Astrocyte of the cerebellum (primary cell): Measurements from ENCODE around the gene TTC28.
A peak's percentile ranks its signal among the peaks of the same experiment; 100 is the strongest.

Experiments used
- DNase-seq: peaks from one replicate; pipeline ENCODE4 v3.0.0-alpha.2; 2011; ENCODE audit warnings: low read depth
- H3K4me3 ChIP-seq: 2 replicates; pipeline ENCODE4 v1.5.1; 2011; ENCODE audit warnings: mild to moderate bottlenecking, low read depth, low read length, moderate library complexity
- in situ Hi-C: cut with HindIII; loops from 2 replicates; pipeline ENCODE4 v1.10.0; 2017; ENCODE audit warnings: low sequenced_read_pairs
- TF ChIP-seq, protein P1 (sequence below): IDR thresholded peaks from 2 replicates; pipeline ENCODE4 v1.5.1; 2012; ENCODE audit warnings: low read length, low read depth, moderate library complexity, mild to moderate bottlenecking; ENCODE audit errors: missing control alignments

Gene TTC28

DNA sequence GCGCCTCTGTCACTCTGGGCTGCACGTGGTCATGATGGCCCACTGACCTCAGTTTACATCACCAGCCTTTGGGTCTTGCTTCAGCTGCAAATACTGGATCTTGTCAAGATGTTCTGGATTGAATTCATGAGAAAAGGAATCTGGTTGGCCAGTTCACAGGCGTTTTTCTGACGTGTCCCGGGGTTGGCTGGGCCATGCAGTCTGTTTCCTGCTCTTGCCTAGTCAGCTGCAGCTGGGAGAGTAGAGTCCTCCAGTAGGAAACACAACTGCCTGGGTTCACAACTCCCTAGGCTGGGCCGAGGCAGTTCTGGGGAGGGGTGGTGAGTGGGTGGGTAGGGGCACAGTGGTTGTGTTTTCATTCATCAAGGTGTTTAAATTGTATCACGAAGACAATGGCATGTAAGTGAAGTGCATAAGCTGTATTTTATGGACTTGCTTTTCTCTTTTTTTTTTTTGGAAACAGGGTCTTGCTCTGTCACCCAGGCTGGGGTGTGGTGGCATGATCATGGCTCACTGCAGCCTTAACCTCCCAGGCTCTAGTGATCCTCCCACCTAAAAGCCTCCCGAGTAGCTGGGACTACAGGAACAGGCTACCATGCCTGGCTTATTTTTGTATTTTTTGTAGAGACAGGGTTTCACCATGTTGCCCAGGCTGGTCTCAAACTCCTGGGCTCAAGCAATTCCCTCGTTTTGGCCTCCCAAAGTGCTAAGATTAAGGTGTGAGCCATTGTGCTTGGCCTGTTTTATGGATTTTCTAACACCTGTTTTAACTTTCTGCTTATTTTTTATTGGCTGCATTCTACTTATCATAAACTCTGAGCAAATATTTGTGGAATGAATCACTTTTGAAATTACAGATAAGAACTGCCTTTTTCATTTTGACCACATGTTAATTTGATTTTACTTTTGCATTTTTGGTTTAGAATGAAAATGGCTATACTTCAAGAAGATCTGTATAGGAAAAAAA is 706.6 kb downstream of the TTC28 start:
- TF ChIP-seq, protein P1, sequence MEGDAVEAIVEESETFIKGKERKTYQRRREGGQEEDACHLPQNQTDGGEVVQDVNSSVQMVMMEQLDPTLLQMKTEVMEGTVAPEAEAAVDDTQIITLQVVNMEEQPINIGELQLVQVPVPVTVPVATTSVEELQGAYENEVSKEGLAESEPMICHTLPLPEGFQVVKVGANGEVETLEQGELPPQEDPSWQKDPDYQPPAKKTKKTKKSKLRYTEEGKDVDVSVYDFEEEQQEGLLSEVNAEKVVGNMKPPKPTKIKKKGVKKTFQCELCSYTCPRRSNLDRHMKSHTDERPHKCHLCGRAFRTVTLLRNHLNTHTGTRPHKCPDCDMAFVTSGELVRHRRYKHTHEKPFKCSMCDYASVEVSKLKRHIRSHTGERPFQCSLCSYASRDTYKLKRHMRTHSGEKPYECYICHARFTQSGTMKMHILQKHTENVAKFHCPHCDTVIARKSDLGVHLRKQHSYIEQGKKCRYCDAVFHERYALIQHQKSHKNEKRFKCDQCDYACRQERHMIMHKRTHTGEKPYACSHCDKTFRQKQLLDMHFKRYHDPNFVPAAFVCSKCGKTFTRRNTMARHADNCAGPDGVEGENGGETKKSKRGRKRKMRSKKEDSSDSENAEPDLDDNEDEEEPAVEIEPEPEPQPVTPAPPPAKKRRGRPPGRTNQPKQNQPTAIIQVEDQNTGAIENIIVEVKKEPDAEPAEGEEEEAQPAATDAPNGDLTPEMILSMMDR = no peak
- in situ Hi-C loops = no loop called here
- DNase-seq = no peak
- H3K4me3 ChIP-seq = no peak overlapping the region

DNA sequence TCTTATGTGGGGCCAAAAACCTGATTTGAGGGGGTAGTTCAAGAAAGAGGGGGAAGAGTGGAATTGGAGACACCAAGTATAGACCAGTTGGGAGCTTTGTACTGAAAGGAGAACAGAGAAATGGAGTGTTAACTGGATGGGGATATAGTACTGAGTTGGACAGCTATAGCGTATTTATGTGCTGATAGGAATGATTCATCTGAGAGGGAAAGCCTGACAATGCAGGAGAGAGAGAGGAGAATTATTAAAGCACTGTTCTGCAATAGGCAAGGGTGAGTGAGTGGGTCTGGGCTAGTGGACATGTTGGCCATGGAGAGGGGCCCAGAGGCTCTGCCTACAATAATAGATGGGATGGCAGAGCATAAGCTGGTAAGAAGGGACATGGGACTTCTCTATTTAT is 707.7 kb downstream of the TTC28 start:
- TF ChIP-seq, protein P1 = no peak
- no peak for DNase-seq
- no peak overlapping the region for H3K4me3 ChIP-seq
- in situ Hi-C loops = no loop called here

DNA sequence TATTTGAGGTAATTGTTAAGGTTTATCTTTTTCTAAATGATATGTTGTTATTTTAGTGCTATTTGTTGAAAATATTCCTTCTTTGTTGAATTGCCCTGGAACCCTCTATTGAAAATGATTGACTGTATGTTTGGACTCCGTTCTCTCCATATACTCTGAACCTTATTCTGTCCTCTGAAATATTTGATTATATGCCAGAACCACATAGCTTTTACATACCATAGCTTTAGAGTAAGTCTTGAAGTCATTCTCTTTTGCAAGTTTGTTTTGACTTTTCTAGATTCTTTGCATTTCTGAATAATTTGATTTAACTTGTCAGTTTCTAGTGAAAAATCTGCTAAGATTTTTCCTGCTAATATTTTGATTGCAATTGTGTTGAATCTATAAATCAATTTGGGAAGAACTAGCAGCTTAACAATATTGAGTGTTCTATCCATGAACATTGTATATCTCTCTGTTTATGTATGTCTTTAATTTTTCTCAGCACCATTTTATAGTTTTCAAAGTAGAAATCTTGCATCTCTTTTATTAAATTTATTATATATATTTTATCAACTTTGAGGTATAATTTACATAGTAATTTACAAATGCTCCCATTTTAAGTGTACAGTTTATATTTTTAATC is 708.9 kb downstream of the TTC28 start:
- no peak for DNase-seq
- in situ Hi-C loops = no loop called here
- H3K4me3 ChIP-seq = no peak overlapping the region
- TF ChIP-seq, protein P1 = no peak

DNA sequence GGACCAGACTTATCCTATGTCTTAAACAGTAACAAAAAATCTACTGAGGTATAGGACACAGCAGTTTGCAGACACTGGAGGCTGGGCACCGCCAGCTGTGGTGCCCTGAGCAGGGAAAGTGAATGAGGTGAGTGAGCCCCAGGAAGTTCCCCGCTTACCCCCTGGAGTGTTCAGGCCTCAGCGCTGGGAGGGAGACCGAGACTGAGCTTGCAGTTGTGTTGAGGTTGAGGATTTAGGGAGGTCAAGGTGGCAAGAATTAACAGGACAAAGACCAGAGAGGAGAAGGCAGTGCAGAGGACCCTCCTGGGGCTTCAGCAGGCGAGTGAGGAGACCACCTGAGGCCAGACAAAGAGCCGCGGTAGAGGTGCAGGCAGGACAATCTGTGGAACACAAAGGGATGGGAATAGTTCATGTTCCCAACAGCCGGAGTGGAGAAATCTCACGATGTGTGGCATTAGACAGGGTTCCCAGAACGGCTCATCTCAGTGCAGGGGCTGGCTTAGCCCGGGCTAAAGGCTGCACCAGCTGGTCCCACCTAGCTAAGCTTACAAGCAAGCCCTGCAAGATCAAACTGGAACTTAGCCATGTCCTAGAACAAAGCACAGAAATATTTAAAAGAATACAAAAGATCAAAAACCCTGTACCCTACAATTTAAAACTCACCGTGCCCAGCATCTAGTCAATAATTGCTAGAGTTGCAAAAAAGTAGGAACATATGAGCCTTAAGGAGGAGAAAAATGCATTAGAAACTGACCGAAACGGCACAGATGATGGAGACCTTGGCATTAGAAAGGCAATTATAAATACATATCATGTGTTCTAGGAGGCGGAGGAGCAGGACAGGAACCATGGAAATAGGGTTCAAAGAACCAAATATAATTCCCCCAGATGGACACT is 713.2 kb downstream of the TTC28 start:
- TF ChIP-seq, protein P1 = no peak
- no peak overlapping the region for H3K4me3 ChIP-seq
- in situ Hi-C loops = no loop called here
- DNase-seq = no peak

DNA sequence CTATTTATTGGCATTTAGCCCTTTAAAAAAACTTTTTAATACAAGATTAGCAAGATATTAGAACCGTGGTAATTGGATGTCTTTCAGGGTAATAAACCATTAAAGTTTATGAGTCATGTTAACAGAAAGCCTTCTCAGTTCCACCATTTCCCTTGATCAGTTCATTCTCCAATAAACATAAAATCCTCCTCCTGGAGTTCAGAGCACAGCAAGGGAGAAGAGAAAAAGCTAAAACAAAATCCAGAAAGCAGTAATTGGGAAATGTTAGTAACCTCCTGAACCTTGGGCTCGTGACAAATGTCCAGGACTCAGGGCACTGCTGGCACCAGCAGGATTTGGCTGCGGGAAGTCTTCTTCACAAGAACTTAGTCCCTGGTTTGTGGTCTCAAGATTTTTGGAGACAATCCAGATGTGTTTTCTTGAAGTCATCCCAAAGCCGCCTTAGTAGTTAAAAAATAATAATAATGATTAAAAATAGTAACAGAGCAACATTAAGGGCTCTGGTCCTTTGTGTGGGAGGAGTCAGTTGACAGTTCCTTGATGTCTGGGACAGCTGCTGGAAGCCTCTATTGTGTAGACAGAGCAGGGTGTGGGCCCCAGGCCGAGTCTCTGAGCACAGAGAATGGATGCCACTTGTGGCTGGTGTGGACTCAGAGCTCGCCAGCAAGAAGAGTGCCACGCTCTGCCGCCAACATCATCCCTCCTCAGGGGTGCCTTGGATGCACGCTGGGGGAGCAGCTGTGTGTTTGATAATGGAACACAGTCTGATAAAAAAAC is 717.2 kb downstream of the TTC28 start:
- TF ChIP-seq, protein P1 = no peak
- in situ Hi-C loops = no loop called here
- H3K4me3 ChIP-seq = no peak overlapping the region
- peak; percentile 26 for DNase-seq
